Measurements from ENCODE around the gene CRB3. TPM values are rescaled to one million over a fixed set of nuclear protein-coding genes. Genes with fewer than 3 reads are reported as not detected.

CRB3 gene
- total and polyA plus RNA-seq, 2 of the 13 experiments (the other 11 are each of a cell fraction or from before 2014, with no cell fraction given): 10.6 to 25.6 TPM

- ChIA-PET POLR2A (no interaction called here), CTCF (ENCODE audit: low intra/inter-chr PET ratio, low total read pairs) (no interaction called here)
- no TSS peak for BruUV-seq (replicated peaks)
- Histone ChIP-seq H3K27ac (ENCODE audit: extremely low read length, insufficient read depth, low read length) (no peak overlapping the region), H3K4me1 (ENCODE audit: insufficient read depth, low read length) (peaks cover 22% of the 10 kb centered on the region; the same call in 1 of the 2 replicates), H3K27me3 (ENCODE audit: control insufficient read depth in 1 of 2, insufficient read depth in 2 of 2, low read length in 2 of 2) (peaks cover under 1% of the 10 kb centered on the region in 2 experiments; a peak in 2 of 5 replicates), H4K20me1 (ENCODE audit: insufficient read depth, low read length) (no peaks in the 10 kb centered on the region), H3K9ac (ENCODE audit: insufficient read depth, low read depth, low read length) (no peak overlapping the region), H3K9me3 (ENCODE audit: low read length) (no peaks in the 10 kb centered on the region), H3K36me3 (replicated peaks in 1 of 2; ENCODE audit: control insufficient read depth in 1 of 2, insufficient read depth in 2 of 2, low read length in 2 of 2) (no peaks in the 10 kb centered on the region), H3K4me3 (replicated peaks in 1 of 3; ENCODE audit: insufficient read depth in 1 of 3, low read depth in 2 of 3, low read length in 3 of 3) (no peak overlapping the region), H2AFZ (ENCODE audit: low read length) (no peak overlapping the region), H3K79me2 (ENCODE audit: insufficient read depth, low read length) (no peaks in the 10 kb centered on the region), H3K4me2 (ENCODE audit: low read depth, low read length) (no peak overlapping the region)
- WGBS (ENCODE audit: low lambda C conversion rate): 5% methylated on average over 8 of the region's 9 CpGs
- DNase-seq (ENCODE audit: low spot score): no peak
- ATAC-seq: no peak
- no peak for TF ChIP-seq SKIL (CRISPR knock-in tag; IDR thresholded peaks at IDR 0.05; ENCODE audit: borderline replicate concordance)
- no peak for TF ChIP-seq MLXIP (CRISPR knock-in tag; IDR thresholded peaks at IDR 0.05; ENCODE audit: borderline replicate concordance)
- TF ChIP-seq PRDM15 (CRISPR knock-in tag; IDR thresholded peaks at IDR 0.05): no peak
- FAIRE-seq: no peak
- intact Hi-C loops (cut with micrococcal nuclease; ENCODE audit: unreplicated experiment): no loop called here
- in situ Hi-C loops (cut with HindIII; ENCODE audit: extremely low pct_ligation_motif_present, low pct_unique_long_range_greater_than_20kb): no loop called here
Measured at GRCh38 chr19:6473647-6474046, 9.6 kb downstream of the CRB3 start.

Data from HepG2 (cell line).